HG03025 (cell line): ENCODE data around the gene CDK13.

Experiments used
- ATAC-seq: cut with Tn5 transposase; IDR thresholded peaks from one replicate; pipeline ENCODE4 v1.9.1; 2021; ENCODE audit warnings: mild to moderate bottlenecking, moderate library complexity; ENCODE audit not compliant: unreplicated experiment, low FRiP score

The CDK13 gene

GRCh38 chr7:40003597-40003996 lies 53.5 kb downstream of the CDK13 start:
- no peak for ATAC-seq

GRCh38 chr7:40008223-40008815 lies 58.3 kb downstream of the CDK13 start:
- no peak for ATAC-seq

- ATAC-seq: no peak
These were observed 59.2 kb downstream of the CDK13 start for GRCh38 chr7:40009301-40009700.

- no peak for ATAC-seq
These were observed 64.3 kb downstream of the CDK13 start for GRCh38 chr7:40014376-40014775.

GRCh38 chr7:40015790-40016296 lies 65.8 kb downstream of the CDK13 start:
- peak; percentile 86 for ATAC-seq

GRCh38 chr7:40019558-40019957 lies 69.5 kb downstream of the CDK13 start:
- no peak for ATAC-seq

GRCh38 chr7:40024048-40024447 lies 74.0 kb downstream of the CDK13 start:
- no peak for ATAC-seq

GRCh38 chr7:40024841-40025240 lies 74.8 kb downstream of the CDK13 start:
- ATAC-seq: no peak

GRCh38 chr7:40027545-40027944 lies 77.5 kb downstream of the CDK13 start:
- ATAC-seq: no peak

- no peak for ATAC-seq
These were observed 83.8 kb downstream of the CDK13 start for GRCh38 chr7:40033826-40034225.

GRCh38 chr7:40041456-40041855 lies 91.4 kb downstream of the CDK13 start:
- ATAC-seq: no peak

GRCh38 chr7:40043164-40043563 lies 93.1 kb downstream of the CDK13 start:
- ATAC-seq: no peak

- ATAC-seq: no peak
These were observed 97.6 kb downstream of the CDK13 start for GRCh38 chr7:40047661-40048060.

- no peak for ATAC-seq
These were observed 107.2 kb downstream of the CDK13 start for GRCh38 chr7:40057292-40057691.

- no peak for ATAC-seq
These were observed 108.0 kb downstream of the CDK13 start for GRCh38 chr7:40058026-40058425.

GRCh38 chr7:40058636-40059035 lies 108.6 kb downstream of the CDK13 start:
- no peak for ATAC-seq

GRCh38 chr7:40059057-40059456 lies 109.0 kb downstream of the CDK13 start:
- ATAC-seq: no peak

GRCh38 chr7:40072268-40072667 lies 122.2 kb downstream of the CDK13 start:
- no peak for ATAC-seq

GRCh38 chr7:40073239-40073638 lies 123.2 kb downstream of the CDK13 start:
- ATAC-seq: no peak

- ATAC-seq: no peak
These were observed 127.8 kb downstream of the CDK13 start for GRCh38 chr7:40077849-40078248.

- ATAC-seq: no peak
These were observed 142.1 kb downstream of the CDK13 start for GRCh38 chr7:40092182-40092581.

GRCh38 chr7:40093631-40094350 lies 143.7 kb downstream of the CDK13 start:
- ATAC-seq: no peak
